K562 (cell line): ENCODE results near the gene FAM193A. TPM values are rescaled to one million over a fixed set of nuclear protein-coding genes. Genes with fewer than 3 reads are reported as not detected.
A peak's percentile ranks its signal among the peaks of the same experiment; 100 is the strongest.

Experiments used
- ASH1L ChIP-seq: fragments of 450-650 bp; IDR thresholded peaks from 2 replicates; pipeline ENCODE4 v1.6.1; 2018; ENCODE audit warnings: borderline replicate concordance, mild to moderate bottlenecking, low read depth; ENCODE audit not compliant: partially characterized antibody
- CBFA2T2 ChIP-seq: fragments of 450-650 bp; conservative IDR thresholded peaks from 2 replicates; pipeline ENCODE4 v1.6.1; 2017; ENCODE audit warnings: mild to moderate bottlenecking
- CBFB ChIP-seq: sonication (generic); formaldehyde crosslinking; IDR thresholded peaks from 2 replicates; pipeline ENCODE4 v1.4.0; 2020; ENCODE audit warnings: mild to moderate bottlenecking, missing genetic modification reagents
- HEY1 ChIP-seq: fragments of 250-450 bp; sonication (Bioruptor Pico); IDR thresholded peaks from 2 replicates; pipeline ENCODE4 v1.5.0; 2020; ENCODE audit warnings: mild to moderate bottlenecking, moderate library complexity, borderline replicate concordance
- MCM2 ChIP-seq: fragments of 450-650 bp; IDR thresholded peaks from 2 replicates; pipeline ENCODE4 v1.6.1; 2017; ENCODE audit warnings: low read depth, mild to moderate bottlenecking
- MITF ChIP-seq: IDR thresholded peaks from 2 replicates; pipeline ENCODE4 v1.6.1; 2014; ENCODE audit warnings: antibody characterized with exemption
- NR2C2 ChIP-seq, 2 experiments: fragments of 200-800 bp in 1 of 2; sonication (Bioruptor generic) in 1 of 2; sonication (generic) in 1 of 2; formaldehyde crosslinking in 1 of 2; IDR thresholded peaks; 2 replicates each; pipeline versions ENCODE4 v1.6.1 to v1.8.0; 2016 to 2022; ENCODE audit warnings: mild to moderate bottlenecking in 1 of 2, missing compliant biosample characterization in 1 of 2, missing genetic modification characterization in 1 of 2, missing genetic modification reagents in 1 of 2
- PHF20 ChIP-seq: fragments of 450-650 bp; IDR thresholded peaks from 2 replicates; pipeline ENCODE4 v1.6.1; 2018; ENCODE audit not compliant: partially characterized antibody
- POLR2AphosphoS5 ChIP-seq: IDR thresholded peaks from 2 replicates; pipeline ENCODE4 v1.6.1; 2011; ENCODE audit warnings: mild to moderate bottlenecking, low read depth, low read length, moderate library complexity; ENCODE audit not compliant: control insufficient read depth, insufficient read depth
- RB1 ChIP-seq: fragments of 450-650 bp; IDR thresholded peaks from 2 replicates; pipeline ENCODE4 v1.6.1; 2017; ENCODE audit warnings: low read depth, mild to moderate bottlenecking
- RBBP5 ChIP-seq: fragments of 200-600 bp; sonication (generic); IDR thresholded peaks from 2 replicates; pipeline ENCODE4 v1.6.1; 2012; ENCODE audit warnings: borderline replicate concordance, mild to moderate bottlenecking, low read length, control low read depth, inconsistent platforms; ENCODE audit not compliant: insufficient read depth, poor library complexity, severe bottlenecking
- RBM25 ChIP-seq: fragments of 200-400 bp; formaldehyde crosslinking; IDR thresholded peaks from 2 replicates; pipeline ENCODE4 v1.6.1; 2018; ENCODE audit warnings: low read length, low read depth, moderate library complexity; ENCODE audit not compliant: severe bottlenecking
- RBM39 ChIP-seq: fragments of 200-400 bp; formaldehyde crosslinking; optimal IDR thresholded peaks from 2 replicates; pipeline ENCODE3; 2018; ENCODE audit warnings: low read depth, low read length
- SOX6 ChIP-seq: fragments of 450-650 bp; IDR thresholded peaks from 2 replicates; pipeline ENCODE4 v1.6.1; 2014; ENCODE audit warnings: mild to moderate bottlenecking
- ZKSCAN8 ChIP-seq: fragments of 200-800 bp; sonication (Bioruptor generic); IDR thresholded peaks from 2 replicates; pipeline ENCODE4 v1.6.1; 2016; ENCODE audit warnings: missing genetic modification characterization, missing compliant biosample characterization
- ZNF197 ChIP-seq: fragments of 200-800 bp; sonication (Bioruptor generic); IDR thresholded peaks from 2 replicates; pipeline ENCODE4 v1.6.1; 2016; ENCODE audit warnings: low read depth, missing genetic modification characterization, missing compliant biosample characterization
- ZNF23 ChIP-seq: fragments of 250-450 bp; sonication (Bioruptor Pico); IDR thresholded peaks from 2 replicates; pipeline ENCODE4 v1.4.0; 2020; ENCODE audit warnings: mild to moderate bottlenecking
- polyA plus RNA-seq, 8 experiments: library from polyadenylated mRNA; depleted of rRNA in 4 of 8; stranded (reverse) in 5 of 8; unstranded in 3 of 8; fragments of >200 nt; fragmentation: Nextera tagmentation in 2 of 8; fragmentation: Illumina TruSeq in 1 of 8; extraction: Ambion mirVana in 2 of 8; extraction: Trizol in 1 of 8; gene quantifications; 2 replicates each; pipeline versions ENCODE4 v1.2.1 to v1.2.3, GENCODE V29; 2011 to 2014; ENCODE audit warnings: inconsistent platforms in 1 of 8, missing spikeins in 1 of 8
- total RNA-seq, 7 experiments: library from RNA; depleted of rRNA in 6 of 7; stranded (reverse); fragments of >200 nt in 6 of 7; fragmentation: Illumina TruSeq in 2 of 7; extraction: Trizol in 2 of 7; gene quantifications; 2 replicates each; pipeline versions ENCODE4 v1.2.1 to v1.2.3, GENCODE V29; 2011 to 2021; ENCODE audit warnings: low replicate concordance in 1 of 7
- TF ChIP-seq, protein P1 (sequence below): fragments of 450-650 bp; formaldehyde crosslinking; IDR thresholded peaks from 2 replicates; pipeline ENCODE4 v1.4.0; 2022; ENCODE audit warnings: mild to moderate bottlenecking, moderate library complexity
- TF ChIP-seq, protein P2 (sequence below): sonication (generic); formaldehyde crosslinking; IDR thresholded peaks from 2 replicates; pipeline ENCODE4 v1.8.0; 2022; ENCODE audit warnings: missing genetic modification reagents, mild to moderate bottlenecking, moderate library complexity, borderline replicate concordance

FAM193A gene
- total and polyA plus RNA-seq, 9 of the 15 experiments (the other 6 are each of a cell fraction or from before 2014, with no cell fraction given) = 0.46 to 24.6 (median 9.6) TPM

DNA sequence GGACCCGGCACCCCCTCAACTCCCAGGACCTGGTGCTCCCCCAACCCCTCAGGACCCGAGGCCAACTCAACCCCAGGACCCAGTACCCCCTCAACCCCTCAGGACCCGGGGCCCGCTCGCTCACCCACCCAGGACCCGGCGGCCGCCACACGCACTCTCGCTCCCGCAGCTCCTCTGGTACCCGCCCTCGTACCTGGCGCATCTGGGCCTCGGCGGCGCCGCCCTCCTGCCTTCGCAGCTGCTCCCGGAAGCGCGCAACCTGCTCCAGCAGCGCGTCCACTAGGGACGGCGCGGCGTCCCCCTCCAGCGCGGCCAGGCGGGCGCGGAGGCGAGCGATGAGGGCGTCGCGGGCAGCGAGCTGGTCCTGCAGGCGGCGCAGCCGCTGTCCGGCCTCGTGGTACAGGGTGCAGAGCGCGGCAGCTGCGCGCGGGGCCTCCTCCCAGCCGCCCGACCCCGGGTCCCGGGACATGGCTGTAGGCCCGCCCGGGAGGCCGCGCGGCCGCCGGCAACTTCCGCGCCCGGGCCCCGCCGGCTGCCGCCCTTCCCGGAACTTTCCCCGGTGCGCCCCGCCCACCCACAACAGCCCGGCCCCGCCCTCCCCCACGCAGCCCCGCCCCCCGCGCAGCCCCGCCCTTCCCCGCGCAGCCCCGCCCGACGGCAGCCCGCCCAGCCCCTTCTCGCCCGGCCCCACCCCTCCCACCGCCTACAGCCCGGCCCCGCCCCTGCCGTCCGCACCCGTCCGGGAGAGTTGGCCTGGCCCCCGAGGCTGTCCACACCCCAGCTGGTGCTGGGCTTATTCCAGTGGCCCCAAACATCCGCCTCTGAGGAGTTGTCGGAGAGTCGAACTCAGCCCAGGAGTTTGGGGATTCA is 219.6 kb downstream of the FAM193A start, which contains the start of gene TNIP2 (continued):
- TF ChIP-seq ASH1L = no peak
- no peak for TF ChIP-seq RBM39
- TF ChIP-seq, protein P1, sequence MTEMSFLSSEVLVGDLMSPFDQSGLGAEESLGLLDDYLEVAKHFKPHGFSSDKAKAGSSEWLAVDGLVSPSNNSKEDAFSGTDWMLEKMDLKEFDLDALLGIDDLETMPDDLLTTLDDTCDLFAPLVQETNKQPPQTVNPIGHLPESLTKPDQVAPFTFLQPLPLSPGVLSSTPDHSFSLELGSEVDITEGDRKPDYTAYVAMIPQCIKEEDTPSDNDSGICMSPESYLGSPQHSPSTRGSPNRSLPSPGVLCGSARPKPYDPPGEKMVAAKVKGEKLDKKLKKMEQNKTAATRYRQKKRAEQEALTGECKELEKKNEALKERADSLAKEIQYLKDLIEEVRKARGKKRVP = no peak
- peak; percentile 95 for TF ChIP-seq RB1
- TF ChIP-seq RBM25 = peak; percentile 22
- TF ChIP-seq, protein P2, sequence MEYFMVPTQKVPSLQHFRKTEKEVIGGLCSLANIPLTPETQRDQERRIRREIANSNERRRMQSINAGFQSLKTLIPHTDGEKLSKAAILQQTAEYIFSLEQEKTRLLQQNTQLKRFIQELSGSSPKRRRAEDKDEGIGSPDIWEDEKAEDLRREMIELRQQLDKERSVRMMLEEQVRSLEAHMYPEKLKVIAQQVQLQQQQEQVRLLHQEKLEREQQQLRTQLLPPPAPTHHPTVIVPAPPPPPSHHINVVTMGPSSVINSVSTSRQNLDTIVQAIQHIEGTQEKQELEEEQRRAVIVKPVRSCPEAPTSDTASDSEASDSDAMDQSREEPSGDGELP (CRISPR knock-in tag) = peak; percentile 80
- no peak for TF ChIP-seq ZNF197 (CRISPR knock-in tag)
- TF ChIP-seq RBBP5 = peak; percentile 86
- peak; percentile 55; the same call in 1 of the 2 replicates for TF ChIP-seq SOX6
- TF ChIP-seq MITF = no peak
- no peak for TF ChIP-seq CBFB (CRISPR knock-in tag)
- TF ChIP-seq HEY1 (CRISPR knock-in tag) = no peak
- TF ChIP-seq CBFA2T2 = no peak
- no peak for TF ChIP-seq NR2C2 (CRISPR knock-in tag; IDR thresholded peaks at IDR 0.05)
- TF ChIP-seq NR2C2 (tag; IDR thresholded peaks at IDR 0.05) = no peak
- peak; percentile 56; the same call in 1 of the 2 replicates for TF ChIP-seq POLR2AphosphoS5
- no peak for TF ChIP-seq ZNF23
- TF ChIP-seq ZKSCAN8 (CRISPR knock-in tag) = no peak
- peak; percentile 56 for TF ChIP-seq PHF20
- TF ChIP-seq MCM2 = no peak
